Smooth muscle cell (in vitro differentiated cells): ENCODE results near the gene HOXA13. TPM values are rescaled to one million over a fixed set of nuclear protein-coding genes. Genes with fewer than 3 reads are reported as not detected.

Experiments used
- DNase-seq: peaks from one replicate; lab custom pipeline; 2025; ENCODE audit not compliant: unreplicated experiment; lab: John Stamatoyannopoulos, UW
- H2AFZ ChIP-seq: fragments of 200-600 bp; sonication (generic); 2 replicates; pipeline ENCODE4 v1.6.0; 2016; ENCODE audit warnings: antibody characterized with exemption, low read depth, mild to moderate bottlenecking
- H3F3A ChIP-seq: fragments of 200-600 bp; sonication (generic); 2 replicates; pipeline ENCODE4 v1.6.0; 2017; ENCODE audit warnings: antibody characterized with exemption, low read depth
- H3K27ac ChIP-seq: fragments of 200-600 bp; sonication (generic); 2 replicates; pipeline ENCODE4 v1.5.1; 2016; ENCODE audit warnings: low read depth, mild to moderate bottlenecking
- H3K27me3 ChIP-seq: fragments of 200-600 bp; sonication (generic); 2 replicates; pipeline ENCODE4 v1.6.1; 2016; ENCODE audit warnings: low read depth, mild to moderate bottlenecking
- H3K36me3 ChIP-seq: fragments of 200-600 bp; sonication (generic); 2 replicates; pipeline ENCODE4 v1.5.1; 2016; ENCODE audit warnings: low read depth
- H3K4me1 ChIP-seq: fragments of 200-600 bp; sonication (generic); 2 replicates; pipeline ENCODE4 v1.5.1; 2016; ENCODE audit warnings: low read depth
- H3K4me2 ChIP-seq: fragments of 200-600 bp; sonication (generic); 2 replicates; pipeline ENCODE4 v1.6.0; 2016; ENCODE audit warnings: mild to moderate bottlenecking
- H3K4me3 ChIP-seq: fragments of 200-600 bp; sonication (generic); 2 replicates; pipeline ENCODE4 v1.5.1; 2016; ENCODE audit warnings: mild to moderate bottlenecking
- H3K79me2 ChIP-seq: fragments of 200-600 bp; sonication (generic); 2 replicates; pipeline ENCODE4 v1.6.0; 2016; ENCODE audit warnings: low read depth, mild to moderate bottlenecking
- H3K9ac ChIP-seq: fragments of 200-600 bp; sonication (generic); 2 replicates; pipeline ENCODE4 v1.6.0; 2016; ENCODE audit warnings: low read depth
- H3K9me3 ChIP-seq: fragments of 200-600 bp; sonication (generic); replicated peaks from 2 replicates; pipeline ENCODE4 v1.5.1; 2016; ENCODE audit warnings: low read depth
- H4K20me1 ChIP-seq: fragments of 200-600 bp; sonication (generic); 2 replicates; pipeline ENCODE4 v1.6.0; 2016; ENCODE audit warnings: low read depth
- WGBS: methylation state at CpG from one replicate; pipeline ENCODE4 v1.1.7; 2016; ENCODE audit warnings: low lambda C conversion rate; 5-methylcytosine and 5-hydroxymethylcytosine counted together
- polyA plus RNA-seq: library from polyadenylated mRNA; unstranded; fragments of >200 nt; fragmentation: Nextera tagmentation; extraction: Ambion mirVana; gene quantifications from 2 replicates; pipeline ENCODE4 v1.2.1, GENCODE V29; 2016
- total RNA-seq: library from RNA; depleted of rRNA; stranded (reverse); fragments of >200 nt; gene quantifications from 2 replicates; pipeline ENCODE4 v1.2.3, GENCODE V29; 2014
- TF ChIP-seq, protein P1 (sequence below): fragments of 200-600 bp; sonication (generic); IDR thresholded peaks from 2 replicates; pipeline ENCODE4 v1.5.1; 2017; ENCODE audit warnings: borderline replicate concordance, mild to moderate bottlenecking, antibody characterized with exemption; ENCODE audit not compliant: insufficient read depth, poor library complexity, severe bottlenecking

The HOXA13 gene
- total and polyA plus RNA-seq, 2 experiments from 2014 or later, result 10.0 to 14.2 TPM

DNA sequence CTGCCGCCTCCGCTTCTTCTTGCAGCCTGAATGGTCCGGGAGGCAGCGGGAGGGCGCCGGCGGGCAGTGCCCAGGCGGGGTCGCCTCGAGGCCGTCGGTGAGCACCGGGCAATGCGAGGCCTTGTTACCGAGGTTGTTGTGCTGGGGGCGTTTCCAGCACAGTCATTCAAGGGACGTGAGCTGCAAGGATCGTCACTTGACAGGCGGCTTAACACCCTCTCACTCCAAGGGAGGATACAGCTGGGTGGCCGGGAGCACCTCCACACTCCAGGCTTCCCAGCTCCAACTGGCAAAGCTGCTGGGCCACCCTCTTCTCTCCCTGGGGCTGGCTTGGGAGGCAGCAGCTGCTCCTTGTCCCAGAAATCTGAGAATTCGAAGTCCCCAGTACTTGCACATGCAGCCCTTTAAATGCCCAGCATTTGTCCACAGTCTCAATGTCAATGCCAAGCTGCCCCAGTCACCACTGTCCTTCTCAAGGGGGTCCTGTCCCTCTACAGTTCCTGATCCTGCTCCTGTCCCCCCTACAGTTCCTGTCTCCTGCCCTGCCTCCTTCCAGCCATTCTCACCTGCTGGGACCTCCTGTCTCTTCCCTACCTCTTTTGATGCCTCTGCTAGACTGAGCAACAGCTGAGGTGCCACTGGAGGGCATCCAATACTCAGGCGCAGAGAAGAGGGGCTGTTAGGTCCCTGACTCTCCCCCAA lies 10.4 kb downstream of the HOXA13 start:
- Histone ChIP-seq H3K36me3 (no peaks in the 10 kb centered on the region), H4K20me1 (no peaks in the 10 kb centered on the region), H3K27me3 (no peaks in the 10 kb centered on the region), H3F3A (peaks cover 9% of the 10 kb centered on the region), H3K9me3 (no peaks in the 10 kb centered on the region), H3K27ac (peak overlapping the region; percentile 69), H3K79me2 (peaks cover 100% of the 10 kb centered on the region), H3K4me2 (peak overlapping the region; percentile 89), H3K4me3 (peak overlapping the region; percentile 60), H2AFZ (peak overlapping the region; percentile 81), H3K4me1 (peaks cover 5% of the 10 kb centered on the region), H3K9ac (peak overlapping the region; percentile 63)
- 8% methylated on average over 21 of the region's 22 CpGs for WGBS
- TF ChIP-seq, protein P1, sequence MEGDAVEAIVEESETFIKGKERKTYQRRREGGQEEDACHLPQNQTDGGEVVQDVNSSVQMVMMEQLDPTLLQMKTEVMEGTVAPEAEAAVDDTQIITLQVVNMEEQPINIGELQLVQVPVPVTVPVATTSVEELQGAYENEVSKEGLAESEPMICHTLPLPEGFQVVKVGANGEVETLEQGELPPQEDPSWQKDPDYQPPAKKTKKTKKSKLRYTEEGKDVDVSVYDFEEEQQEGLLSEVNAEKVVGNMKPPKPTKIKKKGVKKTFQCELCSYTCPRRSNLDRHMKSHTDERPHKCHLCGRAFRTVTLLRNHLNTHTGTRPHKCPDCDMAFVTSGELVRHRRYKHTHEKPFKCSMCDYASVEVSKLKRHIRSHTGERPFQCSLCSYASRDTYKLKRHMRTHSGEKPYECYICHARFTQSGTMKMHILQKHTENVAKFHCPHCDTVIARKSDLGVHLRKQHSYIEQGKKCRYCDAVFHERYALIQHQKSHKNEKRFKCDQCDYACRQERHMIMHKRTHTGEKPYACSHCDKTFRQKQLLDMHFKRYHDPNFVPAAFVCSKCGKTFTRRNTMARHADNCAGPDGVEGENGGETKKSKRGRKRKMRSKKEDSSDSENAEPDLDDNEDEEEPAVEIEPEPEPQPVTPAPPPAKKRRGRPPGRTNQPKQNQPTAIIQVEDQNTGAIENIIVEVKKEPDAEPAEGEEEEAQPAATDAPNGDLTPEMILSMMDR, result no peak
- DNase-seq, result no peak

DNA sequence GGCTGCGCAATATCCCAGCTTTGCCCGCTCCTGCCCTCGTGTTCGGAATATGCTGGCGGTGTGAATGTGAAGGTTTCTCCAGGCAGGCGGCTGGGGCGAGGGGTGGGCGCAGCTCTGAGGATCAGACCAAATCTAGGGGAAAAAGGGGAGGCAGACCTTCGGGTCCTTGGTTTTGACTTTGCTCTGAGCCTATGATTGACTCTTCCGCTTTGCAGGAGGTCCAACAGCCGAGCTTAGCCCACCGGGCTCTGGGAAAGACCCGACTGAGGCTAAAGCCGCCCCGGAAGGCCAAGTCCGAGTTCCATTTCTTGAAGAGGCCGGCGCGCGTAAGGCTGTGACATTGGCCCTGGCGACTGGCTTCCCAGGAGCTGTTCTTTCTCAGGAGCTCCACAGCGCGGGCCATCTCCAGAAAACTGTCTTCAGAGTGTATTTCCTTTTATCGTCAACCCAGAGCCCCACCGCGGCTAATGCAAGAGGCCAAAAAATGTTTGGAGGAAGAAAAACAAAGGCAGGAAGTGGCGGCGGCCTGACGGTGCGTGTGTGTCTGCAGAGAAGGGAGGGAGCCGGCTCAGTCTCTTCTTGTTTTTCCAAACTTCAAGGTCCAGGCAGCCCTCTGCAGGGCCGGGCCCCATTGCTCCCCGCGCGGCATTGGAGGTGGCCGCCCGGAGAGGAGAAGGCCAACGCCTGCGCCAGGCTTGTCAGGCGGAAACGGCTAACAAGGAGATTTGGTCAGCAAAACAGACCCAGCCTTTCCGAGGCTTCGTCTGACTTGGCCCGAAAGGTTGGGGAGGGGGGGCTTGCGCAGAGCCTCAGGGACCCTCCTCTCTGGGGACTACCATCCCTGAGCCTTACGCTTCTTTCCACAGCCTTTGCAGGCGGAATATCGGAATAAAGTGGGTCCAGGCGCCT lies 11.3 kb downstream of the HOXA13 start:
- Histone ChIP-seq H3F3A (peaks cover 9% of the 10 kb centered on the region), H3K4me3 (peak overlapping the region; percentile 60), H3K27ac (peak overlapping the region; percentile 69), H3K4me2 (peak overlapping the region; percentile 89), H3K36me3 (no peaks in the 10 kb centered on the region), H3K27me3 (no peaks in the 10 kb centered on the region), H3K79me2 (peaks cover 100% of the 10 kb centered on the region), H2AFZ (peak overlapping the region; percentile 81), H4K20me1 (no peaks in the 10 kb centered on the region), H3K9me3 (no peaks in the 10 kb centered on the region), H3K9ac (peak overlapping the region; percentile 63), H3K4me1 (peaks cover 5% of the 10 kb centered on the region)
- DNase-seq, result no peak
- TF ChIP-seq, protein P1, result no peak
- WGBS, result 2% methylated on average over 49 of the region's 49 CpGs

DNA sequence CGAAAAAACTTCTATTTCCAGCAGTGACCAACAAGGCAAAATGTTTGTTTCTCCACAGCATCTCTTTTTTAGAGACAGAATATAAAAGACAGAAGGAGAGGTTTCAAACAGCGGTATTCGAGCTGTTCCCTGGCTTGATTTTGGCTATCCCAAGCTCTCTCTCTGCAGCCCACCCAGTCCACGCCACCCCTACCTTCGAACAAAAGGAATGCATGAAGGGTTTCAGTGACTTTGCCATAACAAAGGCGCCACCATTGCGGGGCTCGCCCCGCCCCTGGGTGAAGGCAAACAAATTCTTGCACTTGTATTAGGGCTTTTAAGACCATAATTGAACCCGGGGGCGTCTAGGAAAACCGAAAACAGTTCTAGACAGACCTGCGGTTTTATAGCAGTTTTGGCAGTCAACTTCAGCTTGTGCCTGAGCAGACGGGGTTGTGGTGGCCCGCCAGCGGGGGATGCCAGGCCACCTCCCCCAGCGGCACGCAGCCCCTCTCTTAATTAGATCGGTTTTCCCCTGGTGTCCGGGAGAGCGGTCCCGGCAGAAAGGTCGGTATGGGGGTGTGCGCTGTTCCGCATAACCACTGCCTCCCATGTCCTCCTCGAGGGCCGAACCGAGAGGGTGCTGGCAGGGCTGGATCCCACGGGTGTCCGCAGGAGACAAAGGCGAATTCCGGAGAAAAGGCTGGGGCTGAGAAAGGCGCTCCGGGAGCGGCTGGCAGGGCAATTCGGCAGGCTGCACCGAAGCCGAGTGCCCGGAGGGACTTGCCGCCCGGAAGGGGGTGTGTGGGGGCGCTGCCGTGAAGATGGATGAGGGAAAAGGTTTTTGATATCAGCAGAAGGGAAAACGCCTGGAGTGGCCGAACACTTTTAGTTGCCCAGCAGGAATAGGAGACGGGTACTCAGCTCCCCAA lies 12.2 kb downstream of the HOXA13 start:
- DNase-seq, result no peak
- H3K27me3 ChIP-seq, result no peaks in the 10 kb centered on the region
- H3K4me2 ChIP-seq, result peak overlapping the region; percentile 89
- TF ChIP-seq, protein P1, result no peak
- 3% methylated on average over 46 of the region's 46 CpGs for WGBS
- H3K9ac ChIP-seq, result peak overlapping the region; percentile 63
- peak overlapping the region; percentile 81 for H2AFZ ChIP-seq
- no peaks in the 10 kb centered on the region for H3K9me3 ChIP-seq
- peaks cover 6% of the 10 kb centered on the region for H4K20me1 ChIP-seq
- H3K4me3 ChIP-seq, result peak overlapping the region; percentile 60
- H3F3A ChIP-seq, result peaks cover 9% of the 10 kb centered on the region
- H3K4me1 ChIP-seq, result peaks cover 9% of the 10 kb centered on the region
- H3K27ac ChIP-seq, result peak overlapping the region; percentile 69
- no peaks in the 10 kb centered on the region for H3K36me3 ChIP-seq
- H3K79me2 ChIP-seq, result peaks cover 100% of the 10 kb centered on the region
